DMS 273 treated with DMSO at 0.1 percent for 48 hours (cell line): Measurements from ENCODE around the gene LIM2.
"Not testable (repeated sequence)": the region's sequence is repeated elsewhere in the genome, so short reads cannot be mapped to it uniquely, and the experiment has no call there.

Source experiments
- DNase-seq: peaks from one replicate; lab custom pipeline; 2025; lab: John Stamatoyannopoulos, UW

LIM2 gene

GRCh38 chr19:51387924-51388389, at the start of gene LIM2:
LIM2 (minus strand) TSS chr19:51387974; CDS start chr19:51387443, 531 bp downstream.
- no peak for DNase-seq

GRCh38 chr19:51434456-51434855, 46.7 kb upstream of the LIM2 start:
- DNase-seq = no peak

- DNase-seq = no peak
Measured at GRCh38 chr19:51433043-51433442, 45.3 kb upstream of the LIM2 start.

GRCh38 chr19:51431124-51431523, 43.4 kb upstream of the LIM2 start:
- DNase-seq = no peak

GRCh38 chr19:51430221-51430620, 42.4 kb upstream of the LIM2 start:
- DNase-seq = no peak

GRCh38 chr19:51427201-51427600, 39.4 kb upstream of the LIM2 start:
- DNase-seq = no peak

GRCh38 chr19:51422053-51422448, 34.3 kb upstream of the LIM2 start:
- no peak for DNase-seq

GRCh38 chr19:51421229-51422052, 33.7 kb upstream of the LIM2 start:
- no peak for DNase-seq

- not testable (repeated sequence) for DNase-seq
Measured at GRCh38 chr19:51420511-51420910, 32.7 kb upstream of the LIM2 start.

GRCh38 chr19:51418707-51419106, 30.9 kb upstream of the LIM2 start:
- no peak for DNase-seq

GRCh38 chr19:51417810-51418157, 30.0 kb upstream of the LIM2 start:
- DNase-seq = no peak

GRCh38 chr19:51417107-51417809, 29.5 kb upstream of the LIM2 start, which contains the start of gene SIGLEC10:
SIGLEC10 (minus strand) TSS chr19:51417642; CDS start chr19:51417581, 61 bp downstream.
- DNase-seq = no peak

GRCh38 chr19:51416422-51416821, 28.6 kb upstream of the LIM2 start:
- not testable (repeated sequence) for DNase-seq

GRCh38 chr19:51415187-51415586, 27.4 kb upstream of the LIM2 start:
- no peak for DNase-seq

GRCh38 chr19:51410950-51411748, 23.4 kb upstream of the LIM2 start:
- DNase-seq = no peak

GRCh38 chr19:51407511-51408131, 19.8 kb upstream of the LIM2 start:
- DNase-seq = no peak

- DNase-seq = no peak
Measured at GRCh38 chr19:51402117-51402516, 14.3 kb upstream of the LIM2 start.

- DNase-seq = not testable (repeated sequence)
Measured at GRCh38 chr19:51399936-51400335, 12.2 kb upstream of the LIM2 start.

GRCh38 chr19:51399231-51399630, 11.5 kb upstream of the LIM2 start:
- no peak for DNase-seq

GRCh38 chr19:51398096-51398704, 10.4 kb upstream of the LIM2 start:
- DNase-seq = no peak

GRCh38 chr19:51397453-51397852, 9.7 kb upstream of the LIM2 start:
- not testable (repeated sequence) for DNase-seq
